K562 (cell line): ENCODE data around the gene HAP1. TPM values are rescaled to one million over a fixed set of nuclear protein-coding genes. Genes with fewer than 3 reads are reported as not detected.

Source experiments
- COPS2 ChIP-seq: fragments of 450-650 bp; conservative IDR thresholded peaks from 2 replicates; pipeline ENCODE4 v1.6.1; 2016; ENCODE audit warnings: mild to moderate bottlenecking, moderate library complexity
- DEAF1 ChIP-seq: fragments of 450-650 bp; formaldehyde crosslinking; IDR thresholded peaks from 2 replicates; pipeline ENCODE4 v1.4.0; 2020; ENCODE audit warnings: mild to moderate bottlenecking, moderate library complexity
- DMBX1 ChIP-seq: fragments of 250-450 bp; sonication (Bioruptor Pico); IDR thresholded peaks from 2 replicates; pipeline ENCODE4 v1.8.0; 2022; ENCODE audit warnings: inconsistent platforms, mild to moderate bottlenecking, moderate library complexity, borderline replicate concordance
- E2F6 ChIP-seq, 2 experiments: IDR thresholded peaks; 2 replicates each; pipeline ENCODE4 v1.6.1; 2011; ENCODE audit warnings: borderline replicate concordance in 1 of 2, control low read depth in 1 of 2, low read depth in 1 of 2, low read length in 1 of 2, mild to moderate bottlenecking in 1 of 2, mixed read lengths in 1 of 2, moderate library complexity in 1 of 2; ENCODE audit not compliant: insufficient read depth in 1 of 2, insufficient read length in 1 of 2, poor library complexity in 1 of 2, severe bottlenecking in 1 of 2; ENCODE audit errors: extremely low read depth in 1 of 2
- HDAC1 ChIP-seq, 2 experiments: fragments of 450-650 bp; IDR thresholded peaks; 2 replicates each; pipeline ENCODE4 v1.6.1; 2016 to 2017; ENCODE audit warnings: inconsistent platforms in 1 of 2, mild to moderate bottlenecking in 1 of 2, moderate library complexity in 1 of 2
- HOXB6 ChIP-seq: fragments of 250-450 bp; sonication (Bioruptor Pico); IDR thresholded peaks from 2 replicates; pipeline ENCODE4 v1.5.1; 2022; ENCODE audit warnings: mild to moderate bottlenecking, borderline replicate concordance
- KAT7 ChIP-seq: sonication (generic); formaldehyde crosslinking; IDR thresholded peaks from 2 replicates; pipeline ENCODE4 v1.8.0; 2022; ENCODE audit warnings: missing genetic modification reagents, mild to moderate bottlenecking, borderline replicate concordance
- RBM22 ChIP-seq: fragments of 200-400 bp; formaldehyde crosslinking; IDR thresholded peaks from 2 replicates; pipeline ENCODE4 v1.6.1; 2018; ENCODE audit warnings: low read length, low read depth; ENCODE audit not compliant: poor library complexity, severe bottlenecking
- REST ChIP-seq, 2 experiments: fragments of 450-650 bp; formaldehyde crosslinking in 1 of 2; IDR thresholded peaks; 2 replicates each; pipeline versions ENCODE4 v1.4.0 to v1.6.1; 2014 to 2020; ENCODE audit warnings: mild to moderate bottlenecking in 2 of 2, borderline replicate concordance in 1 of 2, low read depth in 1 of 2
- SIRT6 ChIP-seq: IDR thresholded peaks from one replicate; pipeline ENCODE4 v1.6.1; 2012; ENCODE audit warnings: low read depth, mild to moderate bottlenecking, control low read depth, inconsistent platforms, low read length, moderate library complexity
- ZNF695 ChIP-seq: fragments of 450-650 bp; formaldehyde crosslinking; IDR thresholded peaks from 2 replicates; pipeline ENCODE4 v1.4.0; 2020; ENCODE audit warnings: mild to moderate bottlenecking, moderate library complexity
- polyA plus RNA-seq, 8 experiments: library from polyadenylated mRNA; depleted of rRNA in 4 of 8; stranded (reverse) in 5 of 8; unstranded in 3 of 8; fragments of >200 nt; fragmentation: Nextera tagmentation in 2 of 8; fragmentation: Illumina TruSeq in 1 of 8; extraction: Ambion mirVana in 2 of 8; extraction: Trizol in 1 of 8; gene quantifications; 2 replicates each; pipeline versions ENCODE4 v1.2.1 to v1.2.3, GENCODE V29; 2011 to 2014; ENCODE audit warnings: inconsistent platforms in 1 of 8, missing spikeins in 1 of 8
- total RNA-seq, 7 experiments: library from RNA; depleted of rRNA in 6 of 7; stranded (reverse); fragments of >200 nt in 6 of 7; fragmentation: Illumina TruSeq in 2 of 7; extraction: Trizol in 2 of 7; gene quantifications; 2 replicates each; pipeline versions ENCODE4 v1.2.1 to v1.2.3, GENCODE V29; 2011 to 2021; ENCODE audit warnings: low replicate concordance in 1 of 7
- TF ChIP-seq, protein P1 (sequence below): fragments of 200-800 bp; sonication (Bioruptor generic); IDR thresholded peaks from 2 replicates; pipeline ENCODE4 v1.6.1; 2017; ENCODE audit warnings: missing genetic modification characterization, missing compliant biosample characterization

The HAP1 gene
- total and polyA plus RNA-seq, 9 of the 15 experiments (the other 6 are each of a cell fraction or from before 2014, with no cell fraction given): under 0.01 to 0.09 (median 0.04) TPM; not detected in 6

- TF ChIP-seq REST (IDR thresholded peaks at IDR 0.05; ENCODE audit: borderline replicate concordance) (0 out of 2 replicates have a peak, but pooled peaks have one; percentile 29), REST (CRISPR knock-in tag; IDR thresholded peaks at IDR 0.05; ENCODE audit: low read depth) (no peak), DMBX1 (CRISPR knock-in tag) (no peak), HOXB6 (no peak), ZNF695 (CRISPR knock-in tag) (no peak), E2F6 (IDR thresholded peaks at IDR 0.05; ENCODE audit: borderline replicate concordance in 1 of 2, extremely low read depth in 1 of 2, insufficient read depth in 1 of 2, insufficient read length in 1 of 2, low read depth in 1 of 2, low read length in 1 of 2, poor library complexity in 1 of 2, severe bottlenecking in 1 of 2) (no peak), DEAF1 (0 out of 2 replicates have a peak, but pooled peaks have one; percentile 3), SIRT6 (peak; percentile 50), KAT7 (CRISPR knock-in tag) (no peak), COPS2 (no peak), RBM22 (peak; percentile 98), HDAC1 (IDR thresholded peaks at IDR 0.05) (peak in 1 of 2 experiments; percentile 81; a peak in 2 of 4 replicates)
- TF ChIP-seq, protein P1, sequence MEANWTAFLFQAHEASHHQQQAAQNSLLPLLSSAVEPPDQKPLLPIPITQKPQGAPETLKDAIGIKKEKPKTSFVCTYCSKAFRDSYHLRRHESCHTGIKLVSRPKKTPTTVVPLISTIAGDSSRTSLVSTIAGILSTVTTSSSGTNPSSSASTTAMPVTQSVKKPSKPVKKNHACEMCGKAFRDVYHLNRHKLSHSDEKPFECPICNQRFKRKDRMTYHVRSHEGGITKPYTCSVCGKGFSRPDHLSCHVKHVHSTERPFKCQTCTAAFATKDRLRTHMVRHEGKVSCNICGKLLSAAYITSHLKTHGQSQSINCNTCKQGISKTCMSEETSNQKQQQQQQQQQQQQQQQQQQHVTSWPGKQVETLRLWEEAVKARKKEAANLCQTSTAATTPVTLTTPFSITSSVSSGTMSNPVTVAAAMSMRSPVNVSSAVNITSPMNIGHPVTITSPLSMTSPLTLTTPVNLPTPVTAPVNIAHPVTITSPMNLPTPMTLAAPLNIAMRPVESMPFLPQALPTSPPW (CRISPR knock-in tag): peak; percentile 24; the same call in 1 of the 2 replicates
Observed at GRCh38 chr17:41689497-41690299, 44.7 kb downstream of the HAP1 start (continued).
